HEK293 (cell line): ENCODE results near the gene SERGEF.

Experiments used
- SETDB1 ChIP-seq: IDR thresholded peaks from one replicate; pipeline ENCODE4 v1.6.1; 2017; ENCODE audit warnings: mild to moderate bottlenecking, low read length, moderate library complexity, mixed read lengths; ENCODE audit not compliant: insufficient read length
- TCF7L2 ChIP-seq: IDR thresholded peaks from 2 replicates; pipeline ENCODE4 v1.6.1; 2011; ENCODE audit warnings: low read depth, mild to moderate bottlenecking, inconsistent platforms, low read length, moderate library complexity, borderline replicate concordance
- ZFP37 ChIP-seq: fragments of 450-650 bp; formaldehyde crosslinking; IDR thresholded peaks from 2 replicates; pipeline ENCODE4 v1.5.1; 2016; ENCODE audit warnings: missing biosample characterization, missing genetic modification characterization
- ZNF133 ChIP-seq: fragments of 450-650 bp; formaldehyde crosslinking; IDR thresholded peaks from 2 replicates; pipeline ENCODE4 v1.5.1; 2016; ENCODE audit warnings: missing biosample characterization, missing genetic modification characterization
- ZNF350 ChIP-seq: fragments of 450-650 bp; formaldehyde crosslinking; IDR thresholded peaks from 2 replicates; pipeline ENCODE4 v1.5.0; 2017; ENCODE audit warnings: missing biosample characterization, mild to moderate bottlenecking, missing genetic modification characterization
- TF ChIP-seq, protein P1 (sequence below): fragments of 450-650 bp; formaldehyde crosslinking; IDR thresholded peaks from 2 replicates; pipeline ENCODE4 v1.5.1; 2016; ENCODE audit warnings: missing biosample characterization, missing genetic modification characterization
- TF ChIP-seq, protein P2 (sequence below): fragments of 450-650 bp; formaldehyde crosslinking; IDR thresholded peaks from 2 replicates; pipeline ENCODE4 v1.5.1; 2016; ENCODE audit warnings: missing biosample characterization, missing genetic modification characterization

DNA sequence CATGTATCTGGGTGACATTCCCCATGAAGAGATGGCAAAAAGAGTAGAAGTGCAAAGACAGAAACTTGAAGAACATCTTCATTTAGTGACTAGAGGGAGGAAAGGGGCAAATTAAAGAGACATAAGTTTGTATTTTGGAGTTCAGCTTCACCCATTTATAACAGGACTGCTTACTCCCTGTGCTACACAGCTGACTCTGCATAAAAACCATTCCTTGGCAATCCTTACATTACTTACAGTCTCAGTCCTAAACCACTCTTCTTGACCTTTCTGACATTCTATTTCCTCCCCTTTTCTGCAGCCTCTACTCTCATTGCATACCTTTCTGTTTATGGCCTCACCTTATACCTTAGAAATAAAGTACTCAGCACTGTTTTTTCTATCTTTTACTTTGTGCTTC, 6.8 kb upstream of the SERGEF start:
- TF ChIP-seq ZNF133 (tag by site-specific recombination) (no peak), SETDB1 (no peak), ZNF350 (tag by site-specific recombination) (no peak), TCF7L2 (no peak), ZFP37 (tag by site-specific recombination) (no peak)
- TF ChIP-seq, protein P1, sequence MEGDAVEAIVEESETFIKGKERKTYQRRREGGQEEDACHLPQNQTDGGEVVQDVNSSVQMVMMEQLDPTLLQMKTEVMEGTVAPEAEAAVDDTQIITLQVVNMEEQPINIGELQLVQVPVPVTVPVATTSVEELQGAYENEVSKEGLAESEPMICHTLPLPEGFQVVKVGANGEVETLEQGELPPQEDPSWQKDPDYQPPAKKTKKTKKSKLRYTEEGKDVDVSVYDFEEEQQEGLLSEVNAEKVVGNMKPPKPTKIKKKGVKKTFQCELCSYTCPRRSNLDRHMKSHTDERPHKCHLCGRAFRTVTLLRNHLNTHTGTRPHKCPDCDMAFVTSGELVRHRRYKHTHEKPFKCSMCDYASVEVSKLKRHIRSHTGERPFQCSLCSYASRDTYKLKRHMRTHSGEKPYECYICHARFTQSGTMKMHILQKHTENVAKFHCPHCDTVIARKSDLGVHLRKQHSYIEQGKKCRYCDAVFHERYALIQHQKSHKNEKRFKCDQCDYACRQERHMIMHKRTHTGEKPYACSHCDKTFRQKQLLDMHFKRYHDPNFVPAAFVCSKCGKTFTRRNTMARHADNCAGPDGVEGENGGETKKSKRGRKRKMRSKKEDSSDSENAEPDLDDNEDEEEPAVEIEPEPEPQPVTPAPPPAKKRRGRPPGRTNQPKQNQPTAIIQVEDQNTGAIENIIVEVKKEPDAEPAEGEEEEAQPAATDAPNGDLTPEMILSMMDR = no peak
- TF ChIP-seq, protein P2, sequence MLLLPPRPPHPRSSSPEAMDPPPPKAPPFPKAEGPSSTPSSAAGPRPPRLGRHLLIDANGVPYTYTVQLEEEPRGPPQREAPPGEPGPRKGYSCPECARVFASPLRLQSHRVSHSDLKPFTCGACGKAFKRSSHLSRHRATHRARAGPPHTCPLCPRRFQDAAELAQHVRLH = no peak
